ENCODE measurements around the gene GPR21.

GRCh38 chr9:123028136-123028535, 5.3 kb upstream of the GPR21 start:
- TF ChIP-seq CTCF (IDR thresholded peaks at IDR 0.05) (no peak), POLR2A (IDR thresholded peaks at IDR 0.05) (no peak)
